OCI-LY1 (cell line): ENCODE results near the gene SH3RF3.
"Not testable (repeated sequence)": the region's sequence is repeated elsewhere in the genome, so short reads cannot be mapped to it uniquely, and the experiment has no call there.

ENCODE experiments used
- EZH2 ChIP-seq: fragments of 200-600 bp; sonication (generic), shearing (Covaris generic); IDR thresholded peaks from 2 replicates; pipeline ENCODE4 v1.8.0; 2017; ENCODE audit warnings: borderline replicate concordance, mixed run types, mild to moderate bottlenecking, antibody characterized with exemption, low read length, moderate library complexity, mixed read lengths
- TF ChIP-seq, protein P1 (sequence below): fragments of 200-600 bp; sonication (generic), shearing (Covaris generic); IDR thresholded peaks from 2 replicates; pipeline ENCODE4 v1.5.1; 2017; ENCODE audit warnings: mild to moderate bottlenecking, antibody characterized with exemption, low read length, moderate library complexity, mixed read lengths

DNA sequence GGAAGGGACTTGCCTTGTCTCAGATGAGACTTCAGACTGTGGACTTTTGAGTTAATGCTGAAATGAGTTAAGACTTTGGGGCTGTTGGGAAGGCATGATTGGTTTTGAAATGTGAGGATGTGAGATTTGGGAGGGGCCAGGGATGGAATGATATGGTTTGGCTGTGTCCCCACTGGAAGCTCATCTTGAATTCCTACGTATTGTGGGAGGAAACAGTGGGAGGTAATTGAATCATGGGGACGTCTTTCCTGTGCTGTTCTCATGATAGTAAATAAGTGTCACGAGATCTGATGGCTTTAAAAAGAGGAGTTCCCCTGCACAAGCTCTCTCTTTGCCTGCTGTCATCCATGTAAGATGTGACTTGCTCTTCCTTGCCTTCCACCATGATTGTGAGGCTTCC, 407.6 kb downstream of the SH3RF3 start:
- TF ChIP-seq, protein P1, sequence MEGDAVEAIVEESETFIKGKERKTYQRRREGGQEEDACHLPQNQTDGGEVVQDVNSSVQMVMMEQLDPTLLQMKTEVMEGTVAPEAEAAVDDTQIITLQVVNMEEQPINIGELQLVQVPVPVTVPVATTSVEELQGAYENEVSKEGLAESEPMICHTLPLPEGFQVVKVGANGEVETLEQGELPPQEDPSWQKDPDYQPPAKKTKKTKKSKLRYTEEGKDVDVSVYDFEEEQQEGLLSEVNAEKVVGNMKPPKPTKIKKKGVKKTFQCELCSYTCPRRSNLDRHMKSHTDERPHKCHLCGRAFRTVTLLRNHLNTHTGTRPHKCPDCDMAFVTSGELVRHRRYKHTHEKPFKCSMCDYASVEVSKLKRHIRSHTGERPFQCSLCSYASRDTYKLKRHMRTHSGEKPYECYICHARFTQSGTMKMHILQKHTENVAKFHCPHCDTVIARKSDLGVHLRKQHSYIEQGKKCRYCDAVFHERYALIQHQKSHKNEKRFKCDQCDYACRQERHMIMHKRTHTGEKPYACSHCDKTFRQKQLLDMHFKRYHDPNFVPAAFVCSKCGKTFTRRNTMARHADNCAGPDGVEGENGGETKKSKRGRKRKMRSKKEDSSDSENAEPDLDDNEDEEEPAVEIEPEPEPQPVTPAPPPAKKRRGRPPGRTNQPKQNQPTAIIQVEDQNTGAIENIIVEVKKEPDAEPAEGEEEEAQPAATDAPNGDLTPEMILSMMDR = not testable (repeated sequence)
- not testable (repeated sequence) for TF ChIP-seq EZH2
